Bone marrow (tissue), 2 donors: ENCODE data around the gene HEMK1.

Source experiments
- DNase-seq, 2 donors: peaks; one replicate each; lab custom pipeline; 2025; lab: John Stamatoyannopoulos, UW

HEMK1 gene

GRCh38 chr3:50600141-50600753 lies 30.9 kb downstream of the HEMK1 start:
- DNase-seq, result no peak

- peak; percentile 58 to 77 for DNase-seq
These were observed 31.7 kb downstream of the HEMK1 start for GRCh38 chr3:50600841-50601591.

GRCh38 chr3:50602595-50603191 lies 33.4 kb downstream of the HEMK1 start:
- DNase-seq, result no peak

GRCh38 chr3:50603261-50604109 lies 34.2 kb downstream of the HEMK1 start:
- DNase-seq, result no peak

GRCh38 chr3:50604110-50604621 lies 34.8 kb downstream of the HEMK1 start:
- DNase-seq, result no peak

GRCh38 chr3:50604628-50605588 lies 35.6 kb downstream of the HEMK1 start:
- DNase-seq, result peak in 1 of 2 donors; percentile 53

- no peak for DNase-seq
These were observed 36.6 kb downstream of the HEMK1 start for GRCh38 chr3:50605901-50606326.

- DNase-seq, result peak in 1 of 2 donors; percentile 39
These were observed 37.3 kb downstream of the HEMK1 start for GRCh38 chr3:50606596-50606995.

- DNase-seq, result no peak
These were observed 38.2 kb downstream of the HEMK1 start for GRCh38 chr3:50607271-50608091.

GRCh38 chr3:50608278-50608677 lies 39.0 kb downstream of the HEMK1 start:
- DNase-seq, result no peak

- DNase-seq, result no peak
These were observed 39.9 kb downstream of the HEMK1 start for GRCh38 chr3:50609071-50609762.

GRCh38 chr3:50609763-50610085 lies 40.4 kb downstream of the HEMK1 start:
- DNase-seq, result no peak

- DNase-seq, result no peak
These were observed 41.1 kb downstream of the HEMK1 start for GRCh38 chr3:50610181-50610971.

GRCh38 chr3:50610992-50611463 lies 41.7 kb downstream of the HEMK1 start:
- no peak for DNase-seq

GRCh38 chr3:50611464-50612233 lies 42.3 kb downstream of the HEMK1 start, which contains the start of gene CISH:
Gene CISH (minus strand): TSS chr3:50611774. CDS start chr3:50611650, 124 bp downstream.
- peak; percentile 97 to 98 for DNase-seq

GRCh38 chr3:50612234-50612882 lies 43.0 kb downstream of the HEMK1 start:
- DNase-seq, result no peak
